GM18517 (cell line): ENCODE results near the gene ACTN1.

Experiments used
- ATAC-seq: cut with Tn5 transposase; IDR thresholded peaks from one replicate; pipeline ENCODE4 v1.9.1; 2021; ENCODE audit warnings: mild to moderate bottlenecking, moderate library complexity; ENCODE audit not compliant: unreplicated experiment

The ACTN1 gene

GRCh38 chr14:68937471-68938270 is 41.4 kb downstream of the ACTN1 start:
- ATAC-seq, result no peak

- ATAC-seq, result no peak
Observed at GRCh38 chr14:68936980-68937379, 42.1 kb downstream of the ACTN1 start.

GRCh38 chr14:68936476-68936875 is 42.6 kb downstream of the ACTN1 start:
- no peak for ATAC-seq

- no peak for ATAC-seq
Observed at GRCh38 chr14:68935761-68936214, 43.3 kb downstream of the ACTN1 start.

- ATAC-seq, result no peak
Observed at GRCh38 chr14:68934066-68934465, 45.0 kb downstream of the ACTN1 start.

GRCh38 chr14:68932686-68933085 is 46.4 kb downstream of the ACTN1 start:
- ATAC-seq, result no peak

- ATAC-seq, result no peak
Observed at GRCh38 chr14:68932231-68932630, 46.9 kb downstream of the ACTN1 start.

- ATAC-seq, result no peak
Observed at GRCh38 chr14:68931474-68932051, 47.5 kb downstream of the ACTN1 start.

GRCh38 chr14:68931063-68931462 is 48.0 kb downstream of the ACTN1 start:
- ATAC-seq, result no peak

GRCh38 chr14:68929623-68930307 is 49.3 kb downstream of the ACTN1 start:
- no peak for ATAC-seq

- no peak for ATAC-seq
Observed at GRCh38 chr14:68928770-68929550, 50.1 kb downstream of the ACTN1 start.

GRCh38 chr14:68927956-68928675 is 51.0 kb downstream of the ACTN1 start:
- no peak for ATAC-seq

GRCh38 chr14:68927089-68927488 is 52.0 kb downstream of the ACTN1 start:
- no peak for ATAC-seq

GRCh38 chr14:68926236-68926635 is 52.9 kb downstream of the ACTN1 start:
- no peak for ATAC-seq

GRCh38 chr14:68925373-68925772 is 53.7 kb downstream of the ACTN1 start:
- ATAC-seq, result no peak

GRCh38 chr14:68924186-68925158 is 54.6 kb downstream of the ACTN1 start:
- no peak for ATAC-seq

- ATAC-seq, result no peak
Observed at GRCh38 chr14:68922886-68923285, 56.2 kb downstream of the ACTN1 start.

- ATAC-seq, result no peak
Observed at GRCh38 chr14:68922201-68922621, 56.9 kb downstream of the ACTN1 start.

- no peak for ATAC-seq
Observed at GRCh38 chr14:68921666-68922065, 57.4 kb downstream of the ACTN1 start.
